ENCODE measurements around the gene LY6G5B.

LY6G5B gene

GRCh38 chr6:31689249-31690110 is 19.7 kb downstream of the LY6G5B start:
- H3K36me3 ChIP-seq, result peaks cover 79% of the 10 kb centered on the region
- peak; percentile 42 for DNase-seq
- no peak overlapping the region for H3K27ac ChIP-seq
- no peak overlapping the region for H3K4me3 ChIP-seq (ENCODE audit: low read depth, low read length)
- peak; percentile 83 for TF ChIP-seq CTCF (IDR thresholded peaks at IDR 0.05; ENCODE audit: low read depth, low read length)
- no peaks in the 10 kb centered on the region for H3K27me3 ChIP-seq (ENCODE audit: insufficient read depth, low read depth, severe bottlenecking)
- no peaks in the 10 kb centered on the region for H3K9me3 ChIP-seq (ENCODE audit: severe bottlenecking)

GRCh38 chr6:31690231-31691077 is 20.7 kb downstream of the LY6G5B start:
- Histone ChIP-seq H3K36me3 (peaks cover 82% of the 10 kb centered on the region), H3K27ac (no peak overlapping the region), H3K9me3 (ENCODE audit: severe bottlenecking) (no peaks in the 10 kb centered on the region), H3K27me3 (ENCODE audit: insufficient read depth, low read depth, severe bottlenecking) (no peaks in the 10 kb centered on the region), H3K4me3 (ENCODE audit: low read depth, low read length) (no peak overlapping the region)
- no peak for TF ChIP-seq CTCF (IDR thresholded peaks at IDR 0.05; ENCODE audit: low read depth, low read length)
- DNase-seq, result no peak

GRCh38 chr6:31691078-31691463 is 21.3 kb downstream of the LY6G5B start:
- Histone ChIP-seq H3K27me3 (ENCODE audit: insufficient read depth, low read depth, severe bottlenecking) (no peaks in the 10 kb centered on the region), H3K4me3 (ENCODE audit: low read depth, low read length) (no peak overlapping the region), H3K9me3 (ENCODE audit: severe bottlenecking) (no peaks in the 10 kb centered on the region), H3K36me3 (peaks cover 82% of the 10 kb centered on the region), H3K27ac (no peak overlapping the region)
- no peak for TF ChIP-seq CTCF (IDR thresholded peaks at IDR 0.05; ENCODE audit: low read depth, low read length)
- no peak for DNase-seq

- Histone ChIP-seq H3K4me3 (ENCODE audit: low read depth, low read length) (no peak overlapping the region), H3K27me3 (ENCODE audit: insufficient read depth, low read depth, severe bottlenecking) (no peaks in the 10 kb centered on the region), H3K9me3 (ENCODE audit: severe bottlenecking) (no peaks in the 10 kb centered on the region), H3K27ac (no peak overlapping the region), H3K36me3 (peaks cover 82% of the 10 kb centered on the region)
- no peak for TF ChIP-seq CTCF (IDR thresholded peaks at IDR 0.05; ENCODE audit: low read depth, low read length)
- no peak for DNase-seq
These were observed 21.9 kb downstream of the LY6G5B start for GRCh38 chr6:31691564-31692108.

GRCh38 chr6:31692353-31692752 is 22.6 kb downstream of the LY6G5B start:
- no peak for DNase-seq
- peaks cover 79% of the 10 kb centered on the region for H3K36me3 ChIP-seq
- no peak for TF ChIP-seq CTCF (IDR thresholded peaks at IDR 0.05; ENCODE audit: low read depth, low read length)
- H3K9me3 ChIP-seq (ENCODE audit: severe bottlenecking), result no peaks in the 10 kb centered on the region
- no peak overlapping the region for H3K27ac ChIP-seq
- no peak overlapping the region for H3K4me3 ChIP-seq (ENCODE audit: low read depth, low read length)
- no peaks in the 10 kb centered on the region for H3K27me3 ChIP-seq (ENCODE audit: insufficient read depth, low read depth, severe bottlenecking)
